B cell (primary cell): ENCODE measurements around the gene PALB2.

Experiments
- CTCF ChIP-seq: fragments of 200-600 bp; IDR thresholded peaks from one replicate; pipeline ENCODE4 v1.8.0; 2022; ENCODE audit warnings: antibody characterized with exemption, mild to moderate bottlenecking
- EZH2 ChIP-seq: IDR thresholded peaks from 2 replicates; pipeline ENCODE4 v1.6.1; 2012; ENCODE audit warnings: borderline replicate concordance, low read depth, mild to moderate bottlenecking, moderate library complexity, low read length; ENCODE audit not compliant: insufficient read depth, poor library complexity, severe bottlenecking

- TF ChIP-seq EZH2 = no peak
- no peak for TF ChIP-seq CTCF
Observed at GRCh38 chr16:23668225-23668624, 27.1 kb upstream of the PALB2 start.
